ENCODE measurements around the gene DDX24.

GRCh38 chr14:94031883-94032279, 49.1 kb downstream of the DDX24 start:
- no peak for TF ChIP-seq CTCF (IDR thresholded peaks at IDR 0.05)
- TF ChIP-seq POLR2A (IDR thresholded peaks at IDR 0.05), result no peak
